H1 (cell line): ENCODE measurements around the gene MYL3. TPM values are rescaled to one million over a fixed set of nuclear protein-coding genes. Genes with fewer than 3 reads are reported as not detected.

Source experiments
- ATF3 ChIP-seq: IDR thresholded peaks from 2 replicates; pipeline ENCODE4 v1.6.1; 2011; ENCODE audit warnings: low read depth, mild to moderate bottlenecking, low read length; ENCODE audit not compliant: insufficient read depth
- CHD2 ChIP-seq: IDR thresholded peaks from 2 replicates; pipeline ENCODE4 v1.6.1; 2012; ENCODE audit warnings: low read length, improper control_type of control experiment
- CHD7 ChIP-seq: fragments of 300-600 bp; sonication (generic); IDR thresholded peaks from 2 replicates; pipeline ENCODE4 v1.7.1; 2012; ENCODE audit warnings: low read length, moderate library complexity, mild to moderate bottlenecking, inconsistent platforms; ENCODE audit not compliant: insufficient replicate concordance
- E2F6 ChIP-seq: IDR thresholded peaks from 2 replicates; pipeline ENCODE4 v1.6.1; 2012; ENCODE audit warnings: inconsistent platforms
- EGR1 ChIP-seq: IDR thresholded peaks from 2 replicates; pipeline ENCODE4 v1.6.1; 2011; ENCODE audit warnings: low read depth, low read length, borderline replicate concordance
- EP300 ChIP-seq, 2 experiments: IDR thresholded peaks; 1 replicate in 1 of 2; 2 replicates in 1 of 2; pipeline ENCODE4 v1.6.1; 2011 to 2012; ENCODE audit warnings: low read depth in 2 of 2, low read length in 2 of 2, mild to moderate bottlenecking in 2 of 2, borderline replicate concordance in 1 of 2, inconsistent platforms in 1 of 2, moderate library complexity in 1 of 2
- KDM1A ChIP-seq: fragments of 200-600, 300-600 bp; sonication (generic); IDR thresholded peaks from 2 replicates; pipeline ENCODE4 v1.7.1; 2016; ENCODE audit warnings: mild to moderate bottlenecking, low read length, borderline replicate concordance
- SIRT6 ChIP-seq: IDR thresholded peaks from one replicate; pipeline ENCODE4 v1.7.1; 2012; ENCODE audit warnings: low read length, inconsistent platforms
- TCF12 ChIP-seq: IDR thresholded peaks from 2 replicates; pipeline ENCODE4 v1.6.1; 2011; ENCODE audit warnings: low read depth, mild to moderate bottlenecking, low read length
- polyA plus RNA-seq, 7 experiments: library from polyadenylated mRNA; depleted of rRNA in 3 of 7; stranded (reverse) in 5 of 7; unstranded in 2 of 7; fragments of >200 nt in 5 of 7; fragments of 200-250 nt in 2 of 7; gene quantifications; 1 replicate in 5 of 7; 2 replicates in 1 of 7; 4 replicates in 1 of 7; pipeline versions ENCODE4 v1.2.1 to v1.2.3, GENCODE V29; 2011 to 2013; ENCODE audit warnings: missing spikeins in 2 of 7, mixed read lengths in 2 of 7
- total RNA-seq: library from RNA; stranded (reverse); fragmentation: NEBNext Ultra II Directional; extraction: Animal tissue kit (Norgen Biotek cat#: 25700); gene quantifications from 2 replicates; pipeline ENCODE4 v1.2.1, GENCODE V29; 2021

The MYL3 gene
- total and polyA plus RNA-seq, 2 of the 8 experiments (the other 6 are each of a cell fraction or from before 2014, with no cell fraction given), result 0.06 TPM; not detected in 1

GRCh38 chr3:46824211-46824970 is 38.9 kb downstream of the MYL3 start (continued):
- TF ChIP-seq KDM1A (no peak), SIRT6 (no peak), CHD7 (no peak), ATF3 (no peak), CHD2 (no peak), TCF12 (no peak), EGR1 (no peak), EP300 (IDR thresholded peaks at IDR 0.05; ENCODE audit: borderline replicate concordance in 1 of 2, low read depth in 2 of 2, low read length in 2 of 2) (no peak), E2F6 (no peak)
